ENCODE results near the gene ERCC2.

DNA sequence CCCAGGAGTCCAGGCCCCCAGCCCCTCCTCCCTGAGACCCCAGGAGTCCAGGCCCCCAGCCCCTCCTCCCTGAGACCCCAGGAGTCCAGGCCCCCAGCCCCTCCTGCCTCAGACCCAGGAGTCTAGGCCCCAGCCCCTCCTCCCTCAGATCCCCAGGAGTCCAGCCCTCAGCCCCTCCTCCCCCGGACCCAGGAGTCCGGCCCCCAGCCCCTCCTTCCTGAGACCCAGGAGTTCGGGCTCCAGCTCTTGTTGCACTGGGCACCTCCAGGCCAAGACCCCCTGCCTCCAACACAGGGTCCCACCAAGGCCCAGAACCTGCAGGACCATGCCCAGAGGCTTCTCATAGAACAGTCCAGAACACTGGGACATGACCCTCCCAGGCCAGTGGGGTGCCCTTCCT is 49.5 kb upstream of the ERCC2 start:
- no peak for TF ChIP-seq POLR2A (IDR thresholded peaks at IDR 0.05)
- TF ChIP-seq, protein P1, sequence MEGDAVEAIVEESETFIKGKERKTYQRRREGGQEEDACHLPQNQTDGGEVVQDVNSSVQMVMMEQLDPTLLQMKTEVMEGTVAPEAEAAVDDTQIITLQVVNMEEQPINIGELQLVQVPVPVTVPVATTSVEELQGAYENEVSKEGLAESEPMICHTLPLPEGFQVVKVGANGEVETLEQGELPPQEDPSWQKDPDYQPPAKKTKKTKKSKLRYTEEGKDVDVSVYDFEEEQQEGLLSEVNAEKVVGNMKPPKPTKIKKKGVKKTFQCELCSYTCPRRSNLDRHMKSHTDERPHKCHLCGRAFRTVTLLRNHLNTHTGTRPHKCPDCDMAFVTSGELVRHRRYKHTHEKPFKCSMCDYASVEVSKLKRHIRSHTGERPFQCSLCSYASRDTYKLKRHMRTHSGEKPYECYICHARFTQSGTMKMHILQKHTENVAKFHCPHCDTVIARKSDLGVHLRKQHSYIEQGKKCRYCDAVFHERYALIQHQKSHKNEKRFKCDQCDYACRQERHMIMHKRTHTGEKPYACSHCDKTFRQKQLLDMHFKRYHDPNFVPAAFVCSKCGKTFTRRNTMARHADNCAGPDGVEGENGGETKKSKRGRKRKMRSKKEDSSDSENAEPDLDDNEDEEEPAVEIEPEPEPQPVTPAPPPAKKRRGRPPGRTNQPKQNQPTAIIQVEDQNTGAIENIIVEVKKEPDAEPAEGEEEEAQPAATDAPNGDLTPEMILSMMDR (IDR thresholded peaks at IDR 0.05): no peak

Measured in thyroid gland (tissue), 4 donors.